HepG2 (cell line): ENCODE data around the gene RASSF4. TPM values are rescaled to one million over a fixed set of nuclear protein-coding genes. Genes with fewer than 3 reads are reported as not detected.

Experiments used
- ATAC-seq: fragments of 200-7000 bp; cut with Tn5 transposase; 3 replicates; pipeline ENCODE4 v1.9.1; 2020; ENCODE audit warnings: mild to moderate bottlenecking, moderate library complexity
- BruUV-seq: library from RNA; stranded (reverse); fragments of 400-500 nt; replicated peaks from 2 replicates; lab custom pipeline; 2021; lab: Mats Ljungman, UMichigan
- CTCF ChIA-PET: fragments of 300-600 bp; formaldehyde crosslinking; extraction: SDS; loops from one replicate; lab custom pipeline; 2021; ENCODE audit warnings: low total read pairs, inconsistent platforms, low intra/inter-chr PET ratio; lab: Yijun Ruan, JAX
- POLR2A ChIA-PET: fragments of 350-600 bp; sonication (Branson Sonifier 250); formaldehyde crosslinking; loops from one replicate; lab custom pipeline; 2020; ENCODE audit warnings: antibody characterized with exemption, inconsistent platforms; lab: Yijun Ruan, JAX
- DNase-seq: peaks from one replicate; pipeline ENCODE4 v3.0.0-alpha.2; 2015; ENCODE audit warnings: low spot score
- FAIRE-seq: peaks from 3 replicates; lab custom pipeline; 2011; peaks lifted over from hg19 to GRCh38; lab: Jason Lieb, UNC
- H2AFZ ChIP-seq: one replicate; pipeline ENCODE4 v1.6.1; 2011; ENCODE audit warnings: low read length, inconsistent platforms
- H3K27ac ChIP-seq: fragments of 300-600 bp; 3 replicates; pipeline ENCODE4 v1.8.0; 2011; ENCODE audit warnings: mixed run types, mild to moderate bottlenecking, mixed read lengths, low read length, inconsistent platforms; ENCODE audit not compliant: insufficient read depth; ENCODE audit errors: extremely low read length
- H3K27me3 ChIP-seq, 2 experiments: fragments of 200-600 bp in 1 of 2; 2 replicates in 1 of 2; 3 replicates in 1 of 2; pipeline versions ENCODE4 v1.6.0 to v1.8.0; 2011; ENCODE audit warnings: low read length in 2 of 2, mild to moderate bottlenecking in 2 of 2, moderate library complexity in 2 of 2, inconsistent platforms in 1 of 2; ENCODE audit not compliant: insufficient read depth in 2 of 2, control insufficient read depth in 1 of 2
- H3K36me3 ChIP-seq, 2 experiments: fragments of 200-600 bp in 1 of 2; replicated peaks in 1 of 2; 2 replicates in 1 of 2; 3 replicates in 1 of 2; pipeline versions ENCODE4 v1.5.1 to v1.8.0; 2011; ENCODE audit warnings: low read length in 2 of 2, inconsistent platforms in 1 of 2; ENCODE audit not compliant: insufficient read depth in 2 of 2, control insufficient read depth in 1 of 2
- H3K4me1 ChIP-seq: 2 replicates; pipeline ENCODE4 v1.5.1; 2012; ENCODE audit warnings: low read length, inconsistent platforms; ENCODE audit not compliant: insufficient read depth
- H3K4me2 ChIP-seq: 2 replicates; pipeline ENCODE4 v1.6.0; 2011; ENCODE audit warnings: low read depth, low read length, inconsistent platforms
- H3K4me3 ChIP-seq, 3 experiments: fragments of 200-600 bp in 1 of 3; sonication (generic), shearing (Covaris generic) in 1 of 3; replicated peaks in 1 of 3; 2 replicates each; pipeline ENCODE4 v1.5.1; 2011 to 2016; ENCODE audit warnings: low read length in 3 of 3, inconsistent platforms in 2 of 3, low read depth in 2 of 3, mild to moderate bottlenecking in 2 of 3, control low read depth in 1 of 3, mixed read lengths in 1 of 3; ENCODE audit not compliant: insufficient read depth in 1 of 3
- H3K79me2 ChIP-seq: one replicate; pipeline ENCODE4 v1.6.1; 2011; ENCODE audit warnings: low read length, inconsistent platforms; ENCODE audit not compliant: insufficient read depth
- H3K9ac ChIP-seq: 2 replicates; pipeline ENCODE4 v1.6.0; 2011; ENCODE audit warnings: mild to moderate bottlenecking, low read depth, low read length, inconsistent platforms; ENCODE audit not compliant: insufficient read depth
- H3K9me3 ChIP-seq: 2 replicates; pipeline ENCODE4 v1.5.1; 2012; ENCODE audit warnings: mild to moderate bottlenecking, low read length
- H4K20me1 ChIP-seq: 2 replicates; pipeline ENCODE4 v1.6.0; 2011; ENCODE audit warnings: inconsistent platforms, mild to moderate bottlenecking, low read length, moderate library complexity; ENCODE audit not compliant: insufficient read depth
- ESRRA ChIP-seq: sonication (generic); formaldehyde crosslinking; IDR thresholded peaks from 2 replicates; pipeline ENCODE4 v1.5.1; 2020; ENCODE audit warnings: mild to moderate bottlenecking, low read depth, missing genetic modification reagents
- MEIS2 ChIP-seq: sonication (generic); formaldehyde crosslinking; IDR thresholded peaks from 2 replicates; pipeline ENCODE4 v1.9.0; 2021; ENCODE audit warnings: mild to moderate bottlenecking, missing genetic modification reagents
- REST ChIP-seq, 2 experiments: IDR thresholded peaks; 2 replicates each; pipeline ENCODE4 v1.6.1; 2011 to 2012; ENCODE audit warnings: low read length in 2 of 2, borderline replicate concordance in 1 of 2, low read depth in 1 of 2, mild to moderate bottlenecking in 1 of 2, moderate library complexity in 1 of 2
- TOE1 ChIP-seq: sonication (generic); formaldehyde crosslinking; IDR thresholded peaks from 2 replicates; pipeline ENCODE4 v1.4.0; 2020; ENCODE audit warnings: mild to moderate bottlenecking, missing genetic modification reagents
- XRCC5 ChIP-seq: fragments of 200-400 bp; formaldehyde crosslinking; optimal IDR thresholded peaks from 2 replicates; pipeline ENCODE3; 2017; ENCODE audit warnings: mild to moderate bottlenecking, low read length
- ZNF512B ChIP-seq: sonication (generic); formaldehyde crosslinking; IDR thresholded peaks from 2 replicates; pipeline ENCODE4 v1.5.1; 2020; ENCODE audit warnings: missing genetic modification reagents, mild to moderate bottlenecking, borderline replicate concordance
- WGBS: methylation state at CpG from one replicate; pipeline ENCODE4 v1.1.6; 2017; ENCODE audit warnings: low lambda C conversion rate; 5-methylcytosine and 5-hydroxymethylcytosine counted together
- in situ Hi-C: cut with HindIII; loops from 2 replicates; pipeline ENCODE4 v1.10.0; 2017; ENCODE audit warnings: low pct_unique_long_range_greater_than_20kb; ENCODE audit not compliant: extremely low pct_ligation_motif_present
- intact Hi-C: fragments of 100-400 bp; cut with micrococcal nuclease; formaldehyde crosslinking; loops from one replicate; pipeline ENCODE4 v1.10.0; 2022; ENCODE audit not compliant: unreplicated experiment
- polyA plus RNA-seq, 8 experiments: library from polyadenylated mRNA; depleted of rRNA in 3 of 8; stranded (reverse) in 7 of 8; unstranded in 1 of 8; fragments of >200 nt; fragmentation: Illumina TruSeq in 4 of 8; extraction: Trizol in 4 of 8; gene quantifications; 2 replicates each; pipeline versions ENCODE4 v1.2.1 to v1.2.3, GENCODE V29; 2011 to 2016; ENCODE audit warnings: low read depth in 4 of 8, missing spikeins in 1 of 8, mixed read lengths in 1 of 8; ENCODE audit not compliant: insufficient read depth in 1 of 8
- total RNA-seq, 5 experiments: library from RNA; depleted of rRNA; stranded (reverse); fragments of >200 nt; fragmentation: Illumina TruSeq; extraction: Trizol; gene quantifications; 2 replicates each; pipeline ENCODE4 v1.2.3, GENCODE V29; 2016; ENCODE audit warnings: low read depth in 1 of 5

Gene RASSF4
- total and polyA plus RNA-seq, 2 of the 13 experiments (the other 11 are each of a cell fraction or from before 2014, with no cell fraction given), result 34.0 to 51.7 TPM

- BruUV-seq, result no TSS peak
- peaks cover 4% of the 10 kb centered on the region; the same call in 1 of the 2 replicates for H4K20me1 ChIP-seq
- H3K4me3 ChIP-seq, result peak overlapping the region in 2 of 3 experiments; percentile 35 to 85; a peak in 2 of 6 replicates
- no peak overlapping the region for H2AFZ ChIP-seq
- 84% methylated on average over 10 of the region's 11 CpGs for WGBS
- no peak for ATAC-seq
- peak overlapping the region; percentile 80 for H3K27ac ChIP-seq
- no peak for DNase-seq
- in situ Hi-C loops, result loop anchor here (25.0 kb wide), 1 partner anchor 1550 kb away; the partner anchor contains the start of gene HNRNPF
- ChIA-PET CTCF (interaction anchor here (1.0 to 1.6 kb wide), 2 partner anchors 28 to 30 kb away, joined by 4 read pairs; no protein-coding TSS in a partner anchor), POLR2A (interaction anchor here (1.2 to 13.2 kb wide), 7 partner anchors 9 to 32 kb away, joined by 3 to 407 read pairs (median 43); partner anchors contain the start of gene DEPP1)
- H3K36me3 ChIP-seq, result no peaks in the 10 kb centered on the region; a peak in 2 of 5 replicates
- H3K9ac ChIP-seq, result peak overlapping the region; percentile 80; the same call in 1 of the 2 replicates
- H3K27me3 ChIP-seq, result no peaks in the 10 kb centered on the region; a peak in 1 of 5 replicates
- H3K79me2 ChIP-seq, result peaks cover 73% of the 10 kb centered on the region
- intact Hi-C loops, result loop anchor here (2.0 kb wide), 1 partner anchor 13 kb away; no protein-coding TSS in a partner anchor
- FAIRE-seq, result no peak
- H3K9me3 ChIP-seq, result no peaks in the 10 kb centered on the region
- H3K4me1 ChIP-seq, result peaks cover 83% of the 10 kb centered on the region
- H3K4me2 ChIP-seq, result peak overlapping the region; percentile 95
- TF ChIP-seq XRCC5 (peak; percentile 16), REST (IDR thresholded peaks at IDR 0.05; ENCODE audit: borderline replicate concordance in 1 of 2, low read depth in 1 of 2, low read length in 2 of 2) (no peak), ZNF512B (CRISPR knock-in tag) (no peak), ESRRA (CRISPR knock-in tag) (no peak), MEIS2 (CRISPR knock-in tag) (no peak), TOE1 (CRISPR knock-in tag) (no peak)
These were observed 2.5 kb downstream of the RASSF4 start for GRCh38 chr10:44961931-44962750.
